NCI-H748 (cell line): ENCODE results near the gene PTPRT.
"Not testable (repeated sequence)": the region's sequence is repeated elsewhere in the genome, so short reads cannot be mapped to it uniquely, and the experiment has no call there.

Experiments used
- DNase-seq: peaks from one replicate; lab custom pipeline; 2025; ENCODE audit not compliant: unreplicated experiment; lab: John Stamatoyannopoulos, UW

PTPRT gene

GRCh38 chr20:42920776-42921175, 268.9 kb downstream of the PTPRT start:
- DNase-seq: no peak

- DNase-seq: no peak
Measured at GRCh38 chr20:42919316-42919715, 270.4 kb downstream of the PTPRT start.

- no peak for DNase-seq
Measured at GRCh38 chr20:42915081-42915480, 274.6 kb downstream of the PTPRT start.

GRCh38 chr20:42914302-42914701, 275.4 kb downstream of the PTPRT start:
- no peak for DNase-seq

- not testable (repeated sequence) for DNase-seq
Measured at GRCh38 chr20:42910808-42911207, 278.9 kb downstream of the PTPRT start.

- no peak for DNase-seq
Measured at GRCh38 chr20:42907730-42908129, 282.0 kb downstream of the PTPRT start.

- DNase-seq: no peak
Measured at GRCh38 chr20:42906120-42906519, 283.6 kb downstream of the PTPRT start.

- DNase-seq: no peak
Measured at GRCh38 chr20:42902509-42902908, 287.2 kb downstream of the PTPRT start.

- no peak for DNase-seq
Measured at GRCh38 chr20:42901689-42902440, 287.8 kb downstream of the PTPRT start.

GRCh38 chr20:42900764-42901163, 288.9 kb downstream of the PTPRT start:
- DNase-seq: not testable (repeated sequence)

GRCh38 chr20:42895020-42895419, 294.7 kb downstream of the PTPRT start:
- DNase-seq: no peak

- peak; percentile 29 for DNase-seq
Measured at GRCh38 chr20:42894483-42894882, 295.2 kb downstream of the PTPRT start.

GRCh38 chr20:42889517-42889916, 300.2 kb downstream of the PTPRT start:
- DNase-seq: no peak

- no peak for DNase-seq
Measured at GRCh38 chr20:42887281-42887680, 302.4 kb downstream of the PTPRT start.

- DNase-seq: no peak
Measured at GRCh38 chr20:42886801-42887200, 302.9 kb downstream of the PTPRT start.

- DNase-seq: peak; percentile 41
Measured at GRCh38 chr20:42886046-42886445, 303.7 kb downstream of the PTPRT start.

GRCh38 chr20:42875581-42875980, 314.1 kb downstream of the PTPRT start:
- DNase-seq: peak; percentile 14

- no peak for DNase-seq
Measured at GRCh38 chr20:42873259-42873658, 316.4 kb downstream of the PTPRT start.

GRCh38 chr20:42864116-42864515, 325.6 kb downstream of the PTPRT start:
- no peak for DNase-seq

GRCh38 chr20:42862446-42862845, 327.3 kb downstream of the PTPRT start:
- DNase-seq: no peak

- DNase-seq: no peak
Measured at GRCh38 chr20:42857446-42857845, 332.3 kb downstream of the PTPRT start.

- peak; percentile 57 for DNase-seq
Measured at GRCh38 chr20:42855896-42856295, 333.8 kb downstream of the PTPRT start.

- no peak for DNase-seq
Measured at GRCh38 chr20:42852691-42853090, 337.0 kb downstream of the PTPRT start.
